Melanocyte of skin (primary cell): ENCODE data around the gene DIPK1A. TPM values are rescaled to one million over a fixed set of nuclear protein-coding genes. Genes with fewer than 3 reads are reported as not detected.

Experiments used
- small RNA-seq, 2 donors: library from RNA; depleted of rRNA; stranded (forward); fragments of <200 nt; gene quantifications; one replicate each; pipeline ENCODE3, GENCODE V24; 2012
- total RNA-seq, 2 donors: library from RNA; depleted of rRNA; stranded (reverse); fragments of >200 nt; gene quantifications; 2 replicates each; pipeline ENCODE4 v1.2.3, GENCODE V29; 2012

Gene DIPK1A
- total RNA-seq = 10 to 100 TPM; 19.0 to 30.6 TPM

DNA sequence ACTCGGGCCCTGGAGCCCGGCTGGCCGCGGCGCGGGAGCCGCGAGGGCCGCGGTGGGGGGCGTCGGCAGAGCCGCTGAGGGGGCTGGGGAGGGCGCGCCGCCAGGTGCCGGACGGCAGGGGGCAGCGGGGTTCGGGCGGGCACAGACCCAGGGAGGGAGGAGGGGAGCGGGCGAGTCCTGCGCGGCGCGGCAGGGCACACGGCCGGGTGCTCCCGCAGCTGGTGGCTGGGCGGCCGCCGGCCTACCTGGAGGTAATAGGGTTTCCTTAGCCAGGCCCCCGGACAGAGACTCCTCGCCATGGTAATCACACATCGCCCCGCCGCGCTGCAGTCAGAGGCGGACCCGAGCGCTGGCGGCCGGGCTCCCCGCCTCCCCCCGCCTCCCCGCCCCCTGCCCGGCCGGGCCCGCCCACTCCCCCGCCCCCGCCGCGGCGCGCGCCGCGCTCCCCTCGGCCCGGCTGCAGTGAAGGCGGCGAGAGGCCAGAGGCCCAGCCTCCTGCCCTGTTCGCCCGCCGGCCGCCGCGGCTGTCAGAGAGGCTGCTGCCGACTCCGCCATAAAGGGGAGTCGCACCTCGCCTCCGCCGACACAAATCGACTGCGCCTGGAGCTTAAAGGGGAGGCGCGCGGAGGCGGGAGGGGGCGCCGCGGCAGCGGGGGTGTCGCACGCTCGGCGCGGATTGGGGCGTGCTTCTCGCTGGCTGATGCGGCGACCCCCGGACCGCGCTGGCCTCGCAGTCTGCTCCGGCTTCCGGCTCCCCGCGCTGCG, at the start of gene DIPK1A:
Gene DIPK1A (minus strand): TSS at position 332 of the 765 bp plus-strand sequence. CDS start 33 bp downstream, at position 299.

GRCh38 chr1:92831762-92832536, 129.3 kb downstream of the DIPK1A start, which contains the start of gene RPL5:
Gene RPL5, plus strand, starts transcription at chr1:92832040. Its CDS starts 75 bp downstream, at chr1:92832115.

Small RNAs within 50 kb of the gene (small RNA-seq; reads per million reads assigned to genes)
- gene RF00432 (0 reads per million in 2 donors), gene RN7SL692P (0 reads per million in 2 donors), gene RNU6-210P (0 reads per million in 2 donors), gene RNU6-970P (0 to 0.06 reads per million in 2 donors), gene SNORA66 (169 to 206 reads per million in 2 donors), gene SNORD21 (0 reads per million in 2 donors)

Other genes starting within 250 kb of the DIPK1A start
- gene EVI5, start 176.4 kb downstream of the DIPK1A start, total RNA-seq = 10 to 100 TPM; 16.3 to 21.7 TPM
- 100 to 1,000 TPM; 363 to 588 TPM for gene RPL5, start 129.4 kb downstream of the DIPK1A start, total RNA-seq
- 10 to 100 TPM; 12.4 to 26.6 TPM for gene MTF2, start 117.8 kb upstream of the DIPK1A start, total RNA-seq
- 10 to 100 TPM; 62.3 to 69.6 TPM for gene TMED5, start 219.0 kb upstream of the DIPK1A start, total RNA-seq
- 1 to 10 TPM; 4.5 to 9.7 TPM for gene CCDC18, start 219.3 kb upstream of the DIPK1A start, total RNA-seq